K562 (cell line): ENCODE results near the gene CD82. TPM values are rescaled to one million over a fixed set of nuclear protein-coding genes. Genes with fewer than 3 reads are reported as not detected.

ENCODE experiments used
- ATF4 ChIP-seq: fragments of 450-650 bp; formaldehyde crosslinking; IDR thresholded peaks from 2 replicates; pipeline ENCODE4 v1.4.0; 2022; ENCODE audit warnings: mild to moderate bottlenecking, moderate library complexity
- CBFA2T2 ChIP-seq: fragments of 450-650 bp; conservative IDR thresholded peaks from 2 replicates; pipeline ENCODE4 v1.6.1; 2017; ENCODE audit warnings: mild to moderate bottlenecking
- DPF2 ChIP-seq: fragments of 450-650 bp; IDR thresholded peaks from 2 replicates; pipeline ENCODE4 v1.6.1; 2016
- ESRRB ChIP-seq: fragments of 250-450 bp; sonication (Bioruptor Pico); IDR thresholded peaks from 2 replicates; pipeline ENCODE4 v1.5.0; 2020; ENCODE audit warnings: mild to moderate bottlenecking, moderate library complexity, borderline replicate concordance
- ETV6 ChIP-seq, 3 experiments: fragments of 150-350 bp in 1 of 3; sonication (generic) in 1 of 3; formaldehyde crosslinking in 1 of 3; IDR thresholded peaks; 2 replicates each; pipeline versions ENCODE4 v1.6.1 to v1.8.0; 2014 to 2022; ENCODE audit warnings: borderline replicate concordance in 2 of 3, low read depth in 2 of 3, antibody characterized with exemption in 1 of 3, low read length in 1 of 3, mild to moderate bottlenecking in 1 of 3, missing genetic modification reagents in 1 of 3
- GTF2F1 ChIP-seq: IDR thresholded peaks from 2 replicates; pipeline ENCODE4 v1.6.1; 2011; ENCODE audit warnings: low read depth, low read length, improper control_type of control experiment
- NBN ChIP-seq: fragments of 450-650 bp; IDR thresholded peaks from 2 replicates; pipeline ENCODE4 v1.6.1; 2016; ENCODE audit warnings: low read depth, mild to moderate bottlenecking
- POLR3G ChIP-seq: IDR thresholded peaks from 2 replicates; pipeline ENCODE4 v1.6.1; 2011; ENCODE audit not compliant: insufficient read length, insufficient replicate concordance; ENCODE audit errors: extremely low read depth
- RHOXF2B ChIP-seq: fragments of 250-450 bp; sonication (Bioruptor Pico); conservative IDR thresholded peaks from 2 replicates; pipeline ENCODE4 v1.5.1; 2021
- SAFB ChIP-seq: fragments of 200-400 bp; formaldehyde crosslinking; IDR thresholded peaks from 2 replicates; pipeline ENCODE4 v1.6.1; 2017; ENCODE audit warnings: low read depth, low read length, borderline replicate concordance
- SMARCE1 ChIP-seq: fragments of 450-650 bp; IDR thresholded peaks from 2 replicates; pipeline ENCODE4 v1.7.1; 2016; ENCODE audit warnings: mild to moderate bottlenecking
- SRSF9 ChIP-seq: fragments of 200-400 bp; formaldehyde crosslinking; IDR thresholded peaks from 2 replicates; pipeline ENCODE4 v1.6.1; 2017; ENCODE audit warnings: low read depth, low read length, borderline replicate concordance
- STAG1 ChIP-seq: sonication (generic); formaldehyde crosslinking; IDR thresholded peaks from 2 replicates; pipeline ENCODE4 v1.5.0; 2020; ENCODE audit warnings: missing genetic modification reagents, borderline replicate concordance
- TCFL5 ChIP-seq: fragments of 250-450 bp; sonication (Bioruptor Pico); conservative IDR thresholded peaks from 2 replicates; pipeline ENCODE4 v1.6.1; 2021; ENCODE audit warnings: mild to moderate bottlenecking, moderate library complexity, matching md5 sums
- TFE3 ChIP-seq: fragments of 450-650 bp; formaldehyde crosslinking; IDR thresholded peaks from 2 replicates; pipeline ENCODE4 v1.4.0; 2020; ENCODE audit warnings: mild to moderate bottlenecking, mixed read lengths
- ZBTB1 ChIP-seq: sonication (generic); formaldehyde crosslinking; IDR thresholded peaks from 2 replicates; pipeline ENCODE4 v1.8.1; 2023; ENCODE audit warnings: missing genetic modification reagents, low read depth, mild to moderate bottlenecking, borderline replicate concordance
- ZBTB26 ChIP-seq: fragments of 450-650 bp; formaldehyde crosslinking; IDR thresholded peaks from 2 replicates; pipeline ENCODE4 v1.4.0; 2022; ENCODE audit warnings: missing genetic modification characterization
- ZHX1 ChIP-seq: fragments of 150-350 bp; conservative IDR thresholded peaks from 2 replicates; pipeline ENCODE4 v1.6.1; 2014; ENCODE audit warnings: low read length
- ZKSCAN1 ChIP-seq: fragments of 150-350 bp; IDR thresholded peaks from 2 replicates; pipeline ENCODE4 v1.6.1; 2016; ENCODE audit warnings: low read depth, low read length
- ZNF277 ChIP-seq: fragments of 250-450 bp; sonication (Bioruptor Pico); IDR thresholded peaks from 2 replicates; pipeline ENCODE4 v1.8.0; 2022; ENCODE audit warnings: inconsistent platforms, mild to moderate bottlenecking, moderate library complexity, borderline replicate concordance
- ZNF445 ChIP-seq: fragments of 250-450 bp; sonication (Bioruptor Pico); IDR thresholded peaks from 2 replicates; pipeline ENCODE4 v1.4.0; 2020; ENCODE audit warnings: low read depth, mild to moderate bottlenecking, moderate library complexity
- polyA plus RNA-seq, 8 experiments: library from polyadenylated mRNA; depleted of rRNA in 4 of 8; stranded (reverse) in 5 of 8; unstranded in 3 of 8; fragments of >200 nt; fragmentation: Nextera tagmentation in 2 of 8; fragmentation: Illumina TruSeq in 1 of 8; extraction: Ambion mirVana in 2 of 8; extraction: Trizol in 1 of 8; gene quantifications; 2 replicates each; pipeline versions ENCODE4 v1.2.1 to v1.2.3, GENCODE V29; 2011 to 2014; ENCODE audit warnings: inconsistent platforms in 1 of 8, missing spikeins in 1 of 8
- total RNA-seq, 7 experiments: library from RNA; depleted of rRNA in 6 of 7; stranded (reverse); fragments of >200 nt in 6 of 7; fragmentation: Illumina TruSeq in 2 of 7; extraction: Trizol in 2 of 7; gene quantifications; 2 replicates each; pipeline versions ENCODE4 v1.2.1 to v1.2.3, GENCODE V29; 2011 to 2021; ENCODE audit warnings: low replicate concordance in 1 of 7

The CD82 gene
- total and polyA plus RNA-seq, 9 of the 15 experiments (the other 6 are each of a cell fraction or from before 2014, with no cell fraction given), result 0.27 to 9.4 (median 3.0) TPM

GRCh38 chr11:44530413-44531115 is 34.9 kb upstream of the CD82 start (continued):
- TF ChIP-seq ZNF277 (CRISPR knock-in tag), result no peak
- TF ChIP-seq STAG1 (CRISPR knock-in tag), result no peak
- TF ChIP-seq ZBTB1, result no peak
- TF ChIP-seq SRSF9, result no peak
- TF ChIP-seq CBFA2T2, result no peak
- TF ChIP-seq ZHX1, result no peak
- TF ChIP-seq DPF2, result peak; percentile 80
- TF ChIP-seq ETV6 (IDR thresholded peaks at IDR 0.05; ENCODE audit: borderline replicate concordance in 1 of 2, low read depth in 2 of 2, low read length in 1 of 2), result no peak
- no peak for TF ChIP-seq ETV6 (CRISPR knock-in tag; IDR thresholded peaks at IDR 0.05; ENCODE audit: borderline replicate concordance)
- no peak for TF ChIP-seq ESRRB (CRISPR knock-in tag)
- TF ChIP-seq ZNF445 (CRISPR knock-in tag), result no peak
- TF ChIP-seq SAFB, result no peak
- 0 out of 2 replicates have a peak, but pooled peaks have one; percentile 58 for TF ChIP-seq SMARCE1
- no peak for TF ChIP-seq TFE3 (CRISPR knock-in tag)
- TF ChIP-seq GTF2F1, result no peak
- TF ChIP-seq NBN, result no peak
- TF ChIP-seq TCFL5, result no peak
- TF ChIP-seq ZBTB26, result no peak
- no peak for TF ChIP-seq ATF4
- TF ChIP-seq RHOXF2B (CRISPR knock-in tag), result no peak
- no peak for TF ChIP-seq POLR3G
- no peak for TF ChIP-seq ZKSCAN1
